GM23338 (cell line): ENCODE results near the gene ZNF469. TPM values are rescaled to one million over a fixed set of nuclear protein-coding genes. Genes with fewer than 3 reads are reported as not detected.

Source experiments
- ATAC-seq: fragments of 200-7000 bp; cut with Tn5 transposase; 3 replicates; pipeline ENCODE4 v1.9.1; 2020
- DNase-seq: peaks from one replicate; pipeline ENCODE4 v3.0.0-alpha.2; 2015; ENCODE audit warnings: low spot score
- H2AFZ ChIP-seq: fragments of 200-600 bp; sonication (generic); 2 replicates; pipeline ENCODE4 v1.8.0; 2016; ENCODE audit warnings: antibody characterized with exemption, mild to moderate bottlenecking, moderate library complexity
- H3F3A ChIP-seq: fragments of 200-600 bp; sonication (generic); replicated peaks from 2 replicates; pipeline ENCODE4 v1.8.0; 2017; ENCODE audit warnings: antibody characterized with exemption, mixed run types, low read depth
- H3K27ac ChIP-seq: fragments of 200-600 bp; sonication (generic); 2 replicates; pipeline ENCODE4 v1.6.1; 2016; ENCODE audit warnings: low read depth
- H3K27me3 ChIP-seq: fragments of 200-600 bp; sonication (generic); 2 replicates; pipeline ENCODE4 v1.8.0; 2016; ENCODE audit warnings: mild to moderate bottlenecking, mixed run types, moderate library complexity; ENCODE audit not compliant: insufficient read depth
- H3K36me3 ChIP-seq: fragments of 200-600 bp; sonication (generic); 2 replicates; pipeline ENCODE4 v1.8.0; 2016; ENCODE audit warnings: mild to moderate bottlenecking; ENCODE audit not compliant: insufficient read depth
- H3K4me1 ChIP-seq: fragments of 200-600 bp; sonication (generic); 2 replicates; pipeline ENCODE4 v1.8.0; 2016; ENCODE audit warnings: mild to moderate bottlenecking, moderate library complexity; ENCODE audit not compliant: insufficient read depth
- H3K4me2 ChIP-seq: fragments of 200-600 bp; sonication (generic); 2 replicates; pipeline ENCODE4 v1.7.1; 2017; ENCODE audit warnings: mixed run types
- H3K4me3 ChIP-seq: fragments of 200-600 bp; sonication (generic); 2 replicates; pipeline ENCODE4 v1.6.1; 2016; ENCODE audit warnings: mixed run types
- H3K79me2 ChIP-seq: fragments of 200-600 bp; sonication (generic); replicated peaks from 2 replicates; pipeline ENCODE4 v1.8.0; 2017; ENCODE audit warnings: mild to moderate bottlenecking; ENCODE audit not compliant: insufficient read depth
- H3K9me2 ChIP-seq: fragments of 200-600 bp; sonication (generic); 2 replicates; pipeline ENCODE4 v1.8.0; 2017; ENCODE audit not compliant: insufficient read depth
- H4K20me1 ChIP-seq: fragments of 200-600 bp; sonication (generic); replicated peaks from 2 replicates; pipeline ENCODE4 v1.8.0; 2017; ENCODE audit warnings: mild to moderate bottlenecking; ENCODE audit not compliant: insufficient read depth
- H3K27ac Mint-ChIP-seq: 2 replicates; pipeline ENCODE4 v1.8.0; 2020; ENCODE audit warnings: inconsistent platforms, mild to moderate bottlenecking, moderate library complexity, mixed read lengths
- H3K27me3 Mint-ChIP-seq: 3 replicates; pipeline ENCODE4 v1.8.0; 2022; ENCODE audit warnings: low read depth, mild to moderate bottlenecking, moderate library complexity, mixed read lengths, inconsistent platforms; ENCODE audit not compliant: insufficient read depth, poor library complexity
- H3K36me3 Mint-ChIP-seq: 3 replicates; pipeline ENCODE4 v1.8.0; 2021; ENCODE audit warnings: low read depth, mild to moderate bottlenecking, inconsistent platforms, moderate library complexity, mixed read lengths
- H3K4me1 Mint-ChIP-seq: 3 replicates; pipeline ENCODE4 v1.8.0; 2020; ENCODE audit warnings: mild to moderate bottlenecking, inconsistent platforms, mixed read lengths
- H3K4me3 Mint-ChIP-seq: 3 replicates; pipeline ENCODE4 v1.8.0; 2021; ENCODE audit warnings: moderate library complexity, mild to moderate bottlenecking, inconsistent platforms, mixed read lengths
- H3K9me3 Mint-ChIP-seq: 3 replicates; pipeline ENCODE4 v1.8.0; 2020; ENCODE audit warnings: moderate library complexity, mild to moderate bottlenecking, inconsistent platforms, mixed read lengths
- EZH2phosphoT487 ChIP-seq: fragments of 200-600 bp; sonication (generic); IDR thresholded peaks from one replicate; pipeline ENCODE4 v1.8.1; 2018; ENCODE audit warnings: antibody characterized with exemption; ENCODE audit not compliant: unreplicated experiment
- JUNB ChIP-seq: IDR thresholded peaks from one replicate; pipeline ENCODE4 v1.6.1; 2016; ENCODE audit warnings: antibody characterized with exemption; ENCODE audit not compliant: unreplicated experiment
- NANOG ChIP-seq: IDR thresholded peaks from 2 replicates; pipeline ENCODE4 v1.6.1; 2016; ENCODE audit warnings: antibody characterized with exemption, borderline replicate concordance
- POLR2AphosphoS5 ChIP-seq: IDR thresholded peaks from 2 replicates; pipeline ENCODE4 v1.6.1; 2016; ENCODE audit warnings: antibody characterized with exemption, low read depth
- REST ChIP-seq: IDR thresholded peaks from one replicate; pipeline ENCODE4 v1.6.1; 2018; ENCODE audit warnings: antibody characterized with exemption; ENCODE audit not compliant: unreplicated experiment
- ZNF331 ChIP-seq: fragments of 250-450 bp; sonication (Bioruptor Pico); IDR thresholded peaks from 2 replicates; pipeline ENCODE4 v1.5.0; 2020; ENCODE audit warnings: low read depth, mild to moderate bottlenecking, moderate library complexity
- ZNF462 ChIP-seq: fragments of 250-450 bp; sonication (Bioruptor Pico); IDR thresholded peaks from 2 replicates; pipeline ENCODE4 v1.5.0; 2020; ENCODE audit warnings: mild to moderate bottlenecking, moderate library complexity
- polyA plus RNA-seq: library from polyadenylated mRNA; unstranded; fragments of >200 nt; fragmentation: Nextera tagmentation; extraction: Ambion mirVana; gene quantifications from 2 replicates; pipeline ENCODE4 v1.2.1, GENCODE V29; 2016
- total RNA-seq: library from RNA; depleted of rRNA; stranded (reverse); fragments of >200 nt; shearing (Covaris generic); gene quantifications from 2 replicates; pipeline ENCODE4 v1.2.3, GENCODE V29; 2014
- TF ChIP-seq, protein P1 (sequence below), 2 experiments: fragments of 200-600 bp in 1 of 2; sonication (generic) in 1 of 2; conservative IDR thresholded peaks; 2 replicates each; pipeline versions ENCODE4 v1.5.1 to v1.6.1; 2016 to 2017; ENCODE audit warnings: antibody characterized with exemption in 2 of 2, low read depth in 2 of 2, mild to moderate bottlenecking in 2 of 2, moderate library complexity in 1 of 2
- TF ChIP-seq, protein P2 (sequence below): IDR thresholded peaks from 2 replicates; pipeline ENCODE4 v1.6.1; 2016; ENCODE audit warnings: antibody characterized with exemption

The ZNF469 gene
- total and polyA plus RNA-seq, 2 experiments from 2014 or later = 0.23 to 1.9 TPM

GRCh38 chr16:88391144-88391850 is 8.5 kb downstream of the ZNF469 start:
- no peak overlapping the region for H3K4me2 ChIP-seq
- no peak overlapping the region for H3K27ac Mint-ChIP-seq
- H3K36me3 ChIP-seq = no peaks in the 10 kb centered on the region
- H3K4me1 Mint-ChIP-seq = no peaks in the 10 kb centered on the region
- DNase-seq (no peak), ATAC-seq (no peak)
- H3K9me2 ChIP-seq = no peaks in the 10 kb centered on the region
- H3K36me3 Mint-ChIP-seq = no peaks in the 10 kb centered on the region
- H4K20me1 ChIP-seq = no peaks in the 10 kb centered on the region
- no peaks in the 10 kb centered on the region for H3F3A ChIP-seq
- H3K9me3 Mint-ChIP-seq = no peaks in the 10 kb centered on the region
- no peak overlapping the region for H3K4me3 ChIP-seq
- H3K27me3 ChIP-seq = no peaks in the 10 kb centered on the region
- H3K4me3 Mint-ChIP-seq = no peak overlapping the region
- TF ChIP-seq REST (no peak), POLR2AphosphoS5 (no peak), EZH2phosphoT487 (no peak)
- TF ChIP-seq, protein P1, sequence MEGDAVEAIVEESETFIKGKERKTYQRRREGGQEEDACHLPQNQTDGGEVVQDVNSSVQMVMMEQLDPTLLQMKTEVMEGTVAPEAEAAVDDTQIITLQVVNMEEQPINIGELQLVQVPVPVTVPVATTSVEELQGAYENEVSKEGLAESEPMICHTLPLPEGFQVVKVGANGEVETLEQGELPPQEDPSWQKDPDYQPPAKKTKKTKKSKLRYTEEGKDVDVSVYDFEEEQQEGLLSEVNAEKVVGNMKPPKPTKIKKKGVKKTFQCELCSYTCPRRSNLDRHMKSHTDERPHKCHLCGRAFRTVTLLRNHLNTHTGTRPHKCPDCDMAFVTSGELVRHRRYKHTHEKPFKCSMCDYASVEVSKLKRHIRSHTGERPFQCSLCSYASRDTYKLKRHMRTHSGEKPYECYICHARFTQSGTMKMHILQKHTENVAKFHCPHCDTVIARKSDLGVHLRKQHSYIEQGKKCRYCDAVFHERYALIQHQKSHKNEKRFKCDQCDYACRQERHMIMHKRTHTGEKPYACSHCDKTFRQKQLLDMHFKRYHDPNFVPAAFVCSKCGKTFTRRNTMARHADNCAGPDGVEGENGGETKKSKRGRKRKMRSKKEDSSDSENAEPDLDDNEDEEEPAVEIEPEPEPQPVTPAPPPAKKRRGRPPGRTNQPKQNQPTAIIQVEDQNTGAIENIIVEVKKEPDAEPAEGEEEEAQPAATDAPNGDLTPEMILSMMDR (conservative IDR thresholded peaks at IDR 0.05; ENCODE audit: low read depth in 2 of 2) = no peak
- H2AFZ ChIP-seq = no peak overlapping the region
- peaks cover 8% of the 10 kb centered on the region for H3K27me3 Mint-ChIP-seq
- H3K79me2 ChIP-seq = no peaks in the 10 kb centered on the region
- no peaks in the 10 kb centered on the region for H3K4me1 ChIP-seq
- no peak overlapping the region for H3K27ac ChIP-seq

DNA sequence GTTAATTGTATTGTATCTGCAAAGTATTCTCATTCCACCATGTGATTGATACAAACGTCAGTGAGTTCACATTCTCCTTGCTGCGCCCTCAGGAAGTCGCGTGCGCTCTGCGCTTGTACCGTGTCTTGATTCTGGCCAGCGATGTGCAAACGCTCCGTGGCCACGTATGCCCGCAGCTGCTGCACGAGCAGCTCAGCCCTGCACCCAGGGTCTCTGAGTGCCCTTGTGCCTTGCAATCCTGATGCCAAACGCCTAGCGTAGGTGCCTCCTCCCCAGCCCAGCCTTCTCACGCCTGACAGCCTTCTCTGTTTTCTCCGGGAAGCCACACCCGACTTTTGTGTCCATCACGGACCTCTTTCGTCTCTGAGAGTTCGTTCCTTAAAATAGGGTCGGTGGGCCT is 9.4 kb downstream of the ZNF469 start:
- no peak overlapping the region for H3K4me2 ChIP-seq
- Mint-ChIP-seq H3K9me3 (no peaks in the 10 kb centered on the region), H3K36me3 (no peaks in the 10 kb centered on the region), H3K27ac (no peak overlapping the region), H3K27me3 (peaks cover 7% of the 10 kb centered on the region), H3K4me1 (no peaks in the 10 kb centered on the region), H3K4me3 (no peak overlapping the region)
- H3F3A ChIP-seq = no peaks in the 10 kb centered on the region
- H3K36me3 ChIP-seq = no peaks in the 10 kb centered on the region
- ATAC-seq (no peak), DNase-seq (no peak)
- H4K20me1 ChIP-seq = no peaks in the 10 kb centered on the region
- H3K9me2 ChIP-seq = no peaks in the 10 kb centered on the region
- no peaks in the 10 kb centered on the region for H3K79me2 ChIP-seq
- H2AFZ ChIP-seq = no peak overlapping the region
- H3K4me3 ChIP-seq = no peak overlapping the region
- no peaks in the 10 kb centered on the region for H3K4me1 ChIP-seq
- no peaks in the 10 kb centered on the region for H3K27me3 ChIP-seq
- H3K27ac ChIP-seq = no peak overlapping the region
- TF ChIP-seq ZNF331 (CRISPR knock-in tag) = no peak
- TF ChIP-seq NANOG = no peak
- TF ChIP-seq, protein P2, sequence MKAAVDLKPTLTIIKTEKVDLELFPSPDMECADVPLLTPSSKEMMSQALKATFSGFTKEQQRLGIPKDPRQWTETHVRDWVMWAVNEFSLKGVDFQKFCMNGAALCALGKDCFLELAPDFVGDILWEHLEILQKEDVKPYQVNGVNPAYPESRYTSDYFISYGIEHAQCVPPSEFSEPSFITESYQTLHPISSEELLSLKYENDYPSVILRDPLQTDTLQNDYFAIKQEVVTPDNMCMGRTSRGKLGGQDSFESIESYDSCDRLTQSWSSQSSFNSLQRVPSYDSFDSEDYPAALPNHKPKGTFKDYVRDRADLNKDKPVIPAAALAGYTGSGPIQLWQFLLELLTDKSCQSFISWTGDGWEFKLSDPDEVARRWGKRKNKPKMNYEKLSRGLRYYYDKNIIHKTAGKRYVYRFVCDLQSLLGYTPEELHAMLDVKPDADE = no peak
- TF ChIP-seq ZNF462 (CRISPR knock-in tag) = no peak
- no peak for TF ChIP-seq JUNB
